ENCODE data around the gene DNAJB9. TPM values are rescaled to one million over a fixed set of nuclear protein-coding genes. Genes with fewer than 3 reads are reported as not detected.

The DNAJB9 gene
- total and polyA plus RNA-seq, 9 of the 15 experiments (the other 6 are each of a cell fraction or from before 2014, with no cell fraction given): 4.3 to 34.2 (median 9.6) TPM

GRCh38 chr7:108569381-108570145 is at the start of gene DNAJB9, which contains the start of gene THAP5 (continued):
- TF ChIP-seq MITF (IDR thresholded peaks at IDR 0.05) (peak; percentile 52; the same call in 1 of the 2 replicates), ATF3 (IDR thresholded peaks at IDR 0.05) (peak; percentile 59; the same call in 1 of the 2 replicates), ATF3 (CRISPR knock-in tag; conservative IDR thresholded peaks at IDR 0.05) (peak; percentile 93; the same call in 1 of the 2 replicates), TRIM28 (IDR thresholded peaks at IDR 0.05) (peak; percentile 15; the same call in 1 of the 2 replicates), FOXK1 (CRISPR knock-in tag; IDR thresholded peaks at IDR 0.05; ENCODE audit: borderline replicate concordance) (peak; percentile 98), RBM22 (IDR thresholded peaks at IDR 0.05; ENCODE audit: low read depth, low read length, poor library complexity, severe bottlenecking) (peak; percentile 95), BHLHE40 (IDR thresholded peaks at IDR 0.05; ENCODE audit: low read length) (peak; percentile 97), SRSF1 (IDR thresholded peaks at IDR 0.05; ENCODE audit: low read depth, low read length) (no peak), ZNF764 (CRISPR knock-in tag; IDR thresholded peaks at IDR 0.05; ENCODE audit: low read depth) (0 out of 2 replicates have a peak, but pooled peaks have one; percentile 5), TGIF2 (CRISPR knock-in tag; IDR thresholded peaks at IDR 0.05) (no peak), SIN3B (IDR thresholded peaks at IDR 0.05; ENCODE audit: low read depth) (no peak), RBBP5 (IDR thresholded peaks at IDR 0.05; ENCODE audit: borderline replicate concordance, insufficient read depth, low read length, poor library complexity, severe bottlenecking) (peak; percentile 83), NRF1 (conservative IDR thresholded peaks at IDR 0.05 in 1 of 2, IDR thresholded peaks at IDR 0.05 in 1 of 2) (peak; percentile 100), NCOA1 (IDR thresholded peaks at IDR 0.05; ENCODE audit: low read depth) (peak; percentile 56; the same call in 1 of the 2 replicates), MBD1 (CRISPR knock-in tag; IDR thresholded peaks at IDR 0.05) (no peak), CCAR2 (IDR thresholded peaks at IDR 0.05; ENCODE audit: low read depth, low read length) (no peak), ZNF551 (CRISPR knock-in tag; IDR thresholded peaks at IDR 0.05) (no peak), SUPT5H (IDR thresholded peaks at IDR 0.05) (peak; percentile 99), BRD4 (IDR thresholded peaks at IDR 0.05) (peak; percentile 94), MYBL2 (IDR thresholded peaks at IDR 0.05; ENCODE audit: low read depth) (peak; percentile 17; the same call in 1 of the 2 replicates), MYBL2 (CRISPR knock-in tag; IDR thresholded peaks at IDR 0.05; ENCODE audit: borderline replicate concordance) (no peak)
- TF ChIP-seq, protein P1, sequence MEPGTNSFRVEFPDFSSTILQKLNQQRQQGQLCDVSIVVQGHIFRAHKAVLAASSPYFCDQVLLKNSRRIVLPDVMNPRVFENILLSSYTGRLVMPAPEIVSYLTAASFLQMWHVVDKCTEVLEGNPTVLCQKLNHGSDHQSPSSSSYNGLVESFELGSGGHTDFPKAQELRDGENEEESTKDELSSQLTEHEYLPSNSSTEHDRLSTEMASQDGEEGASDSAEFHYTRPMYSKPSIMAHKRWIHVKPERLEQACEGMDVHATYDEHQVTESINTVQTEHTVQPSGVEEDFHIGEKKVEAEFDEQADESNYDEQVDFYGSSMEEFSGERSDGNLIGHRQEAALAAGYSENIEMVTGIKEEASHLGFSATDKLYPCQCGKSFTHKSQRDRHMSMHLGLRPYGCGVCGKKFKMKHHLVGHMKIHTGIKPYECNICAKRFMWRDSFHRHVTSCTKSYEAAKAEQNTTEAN (CRISPR knock-in tag; IDR thresholded peaks at IDR 0.05): peak; percentile 82; the same call in 1 of the 2 replicates

Measured in K562 (cell line).